GM21786 (cell line): ENCODE measurements around the gene EFNA5.
"Not testable (repeated sequence)": the region's sequence is repeated elsewhere in the genome, so short reads cannot be mapped to it uniquely, and the experiment has no call there.

ENCODE experiments used
- ATAC-seq: cut with Tn5 transposase; IDR thresholded peaks from one replicate; pipeline ENCODE4 v1.9.1; 2021; ENCODE audit not compliant: unreplicated experiment

Gene EFNA5

DNA sequence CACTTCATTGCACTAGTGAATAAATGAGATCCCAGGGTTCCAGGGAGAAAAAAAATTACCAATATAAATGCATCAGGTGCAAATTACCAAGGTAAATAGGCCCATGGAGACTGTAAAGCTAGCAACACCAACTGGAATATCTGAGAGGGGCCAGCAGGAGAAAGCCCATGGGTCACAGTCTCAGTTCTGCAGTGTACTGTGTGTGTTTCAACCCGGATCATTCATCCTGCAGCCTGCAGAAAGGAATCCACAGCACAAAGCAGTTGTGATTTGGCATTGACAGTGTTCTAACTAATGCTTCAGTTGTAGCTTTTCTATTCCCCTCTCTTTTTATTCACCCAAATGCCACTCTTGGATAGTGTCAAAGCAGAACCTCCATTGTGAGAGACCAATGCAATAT is 171.0 kb downstream of the EFNA5 start:
- no peak for ATAC-seq

DNA sequence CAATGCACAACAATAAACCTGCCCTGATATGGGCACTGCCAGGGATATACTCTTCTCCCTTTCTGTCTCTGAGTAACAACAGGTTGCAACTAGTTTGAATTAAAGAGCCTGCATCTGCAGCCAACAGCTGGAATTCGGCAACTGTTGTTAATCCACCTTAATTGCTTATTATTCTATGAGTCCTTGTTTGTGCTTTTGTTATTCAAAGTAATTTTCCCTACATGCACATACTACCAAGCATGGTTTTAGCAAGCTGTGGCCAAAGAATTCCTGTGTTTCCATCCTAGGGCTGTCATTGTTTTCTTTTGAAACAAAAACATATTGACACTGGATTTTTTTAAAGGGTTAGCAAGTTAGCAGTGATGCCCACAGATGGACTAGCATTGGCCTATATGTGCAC is 171.5 kb downstream of the EFNA5 start:
- no peak for ATAC-seq

DNA sequence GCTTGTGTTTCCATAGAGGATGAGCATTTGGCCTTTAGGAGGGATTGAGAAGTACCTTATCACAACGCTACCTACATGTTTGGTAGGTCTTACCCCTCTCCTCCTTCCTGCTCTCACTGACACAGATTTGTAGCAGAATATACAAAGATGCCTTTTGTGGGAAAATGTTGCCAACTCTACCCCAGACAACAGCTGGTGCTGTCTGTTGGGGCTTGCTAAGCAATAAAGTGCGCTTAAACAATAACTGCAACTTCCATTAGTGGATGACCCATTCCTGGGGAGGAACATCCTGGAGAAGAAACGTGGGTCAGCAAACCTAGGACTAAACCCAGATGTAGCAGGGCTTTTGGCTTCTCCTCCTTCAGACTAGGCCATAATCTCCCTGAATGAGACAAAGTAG is 174.3 kb downstream of the EFNA5 start:
- no peak for ATAC-seq

- not testable (repeated sequence) for ATAC-seq
Measured at GRCh38 chr5:107494129-107494528, 176.6 kb downstream of the EFNA5 start.

- no peak for ATAC-seq
Measured at GRCh38 chr5:107487056-107487542, 183.6 kb downstream of the EFNA5 start.

DNA sequence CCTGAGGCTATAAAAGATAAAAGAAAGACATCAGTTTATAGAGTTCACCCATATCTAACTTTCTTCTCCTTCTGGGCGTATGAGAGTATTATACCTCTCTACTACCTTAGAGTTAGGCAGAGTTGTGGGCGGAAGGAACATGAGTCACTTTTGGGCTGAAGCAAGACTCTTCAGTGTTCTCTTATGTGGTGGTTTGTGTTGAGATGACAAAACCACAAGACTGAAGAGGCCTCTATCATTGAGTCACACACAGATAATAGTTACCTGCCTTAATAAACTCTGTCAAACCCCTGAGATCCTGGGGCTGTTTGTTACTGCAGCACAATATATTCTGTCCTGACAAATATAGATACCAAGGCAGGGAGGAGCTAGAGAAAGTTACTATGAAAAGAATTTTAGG is 184.2 kb downstream of the EFNA5 start:
- ATAC-seq: peak; percentile 39

DNA sequence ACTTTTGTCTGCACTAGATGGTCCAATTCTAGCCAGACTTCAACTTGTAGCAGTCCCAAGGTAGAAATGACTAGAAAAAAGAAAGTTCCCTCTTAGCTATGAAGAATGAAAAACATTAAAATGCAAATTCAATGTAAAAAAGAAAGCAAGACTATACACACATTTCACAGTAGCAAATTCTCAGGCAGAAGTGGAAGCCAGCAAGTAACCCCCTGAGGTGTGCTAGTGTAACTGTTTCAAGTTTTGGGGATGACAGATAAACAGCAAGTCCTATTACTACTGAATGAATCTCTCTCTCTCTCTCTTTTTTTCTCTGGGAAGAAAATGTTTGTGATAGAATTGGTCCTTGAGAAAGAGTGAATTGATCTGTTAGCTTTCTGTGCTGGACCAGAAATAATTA is 185.6 kb downstream of the EFNA5 start:
- peak; percentile 70 for ATAC-seq

DNA sequence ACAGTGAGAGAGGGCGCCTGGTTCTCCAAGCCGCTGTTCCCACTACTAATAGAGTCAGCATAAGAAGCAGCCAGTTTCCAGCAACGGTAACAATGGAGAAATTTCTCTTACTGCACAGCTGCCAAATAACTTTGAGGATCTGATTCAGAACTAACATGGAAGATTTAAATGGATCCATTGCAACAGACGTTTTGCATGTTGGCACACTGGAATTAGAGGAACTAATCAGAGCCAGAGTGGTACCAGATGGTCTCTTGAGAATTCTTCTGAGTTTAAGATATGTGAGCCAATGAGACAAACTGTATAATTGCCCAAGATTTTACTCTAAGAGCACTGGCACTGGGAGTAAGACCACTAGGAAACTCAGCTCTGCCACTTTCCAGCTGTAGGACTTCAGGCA is 186.5 kb downstream of the EFNA5 start:
- no peak for ATAC-seq

DNA sequence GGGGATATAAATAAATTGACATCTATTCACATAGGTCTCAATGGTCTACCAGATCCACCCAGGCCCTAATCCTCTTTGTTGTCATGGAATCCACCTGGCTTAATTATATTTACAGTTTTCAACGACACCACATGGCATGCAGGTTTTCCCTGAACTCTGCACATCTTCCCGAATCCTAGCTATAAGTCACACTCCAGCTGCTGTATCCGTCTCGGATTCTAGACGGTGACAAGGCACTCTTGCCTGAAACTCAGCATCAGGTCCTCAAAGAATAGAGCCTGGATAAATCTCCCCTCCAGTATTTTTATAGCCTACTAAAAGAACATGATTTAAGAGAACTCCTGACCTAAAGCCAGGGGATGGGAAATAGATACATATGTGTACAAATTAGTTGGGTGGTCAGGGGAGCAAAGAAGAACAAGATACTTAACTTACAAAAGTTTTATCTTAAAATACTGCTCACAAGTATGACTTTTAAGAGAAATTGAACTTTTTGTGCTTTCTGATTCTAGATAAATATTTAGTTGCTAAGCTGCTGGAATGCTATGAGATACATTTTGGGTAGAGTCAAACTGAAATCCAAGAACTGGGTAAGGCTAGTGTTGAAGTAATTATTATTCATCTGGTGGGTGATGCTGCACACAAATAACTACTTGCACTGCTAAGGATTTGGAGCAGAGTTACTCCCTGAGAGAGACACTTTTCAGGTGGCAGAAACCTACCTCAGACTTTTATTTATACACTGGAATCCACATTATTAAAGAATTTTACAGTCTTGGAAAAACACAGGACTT is 187.3 kb downstream of the EFNA5 start:
- ATAC-seq: no peak

DNA sequence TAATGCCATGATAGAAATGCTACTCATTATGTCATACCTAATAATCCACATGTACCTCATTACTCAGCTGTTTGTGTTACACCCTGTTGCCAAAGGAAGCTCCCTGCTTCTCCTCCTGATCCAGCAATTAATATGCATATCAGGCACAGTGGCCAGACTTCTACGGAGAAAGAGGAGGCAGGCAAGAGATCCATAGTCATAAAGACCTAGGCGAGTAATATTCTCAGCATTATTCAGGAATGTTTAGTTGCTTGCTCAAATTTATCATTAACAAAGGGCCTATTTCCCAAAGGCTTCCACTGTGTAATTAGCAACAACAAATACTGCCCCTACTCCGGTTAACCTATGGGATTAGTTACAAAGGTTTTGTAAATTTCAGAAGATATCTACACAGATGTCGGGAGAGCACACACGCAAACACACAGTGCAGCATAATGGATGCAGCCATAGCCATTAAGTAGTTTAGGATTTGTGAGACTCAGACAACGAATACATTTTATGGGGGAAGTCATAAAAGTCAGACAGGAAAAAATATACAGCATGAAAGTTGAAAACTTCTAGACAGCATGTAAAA is 192.6 kb downstream of the EFNA5 start:
- no peak for ATAC-seq

DNA sequence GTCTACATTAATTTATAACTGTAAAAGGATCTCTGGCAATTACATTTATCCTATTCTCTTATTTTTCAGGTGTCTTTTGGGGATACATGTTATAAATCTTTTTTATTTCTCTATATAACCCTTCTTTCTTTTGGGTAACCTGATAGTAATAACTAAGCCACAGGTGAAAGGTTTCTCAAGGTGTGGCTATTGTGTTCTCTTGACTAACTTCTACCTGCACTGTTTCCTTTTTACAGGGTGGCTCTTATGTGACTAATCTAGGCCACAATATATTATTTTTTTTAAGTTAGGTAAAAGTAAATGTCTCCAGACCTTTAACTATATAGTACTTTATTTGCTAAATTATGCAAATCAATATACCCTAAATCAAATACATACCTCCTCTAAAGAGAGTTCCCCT is 193.2 kb downstream of the EFNA5 start:
- ATAC-seq: no peak

- peak; percentile 78 for ATAC-seq
Measured at GRCh38 chr5:107476783-107477182, 194.0 kb downstream of the EFNA5 start.

DNA sequence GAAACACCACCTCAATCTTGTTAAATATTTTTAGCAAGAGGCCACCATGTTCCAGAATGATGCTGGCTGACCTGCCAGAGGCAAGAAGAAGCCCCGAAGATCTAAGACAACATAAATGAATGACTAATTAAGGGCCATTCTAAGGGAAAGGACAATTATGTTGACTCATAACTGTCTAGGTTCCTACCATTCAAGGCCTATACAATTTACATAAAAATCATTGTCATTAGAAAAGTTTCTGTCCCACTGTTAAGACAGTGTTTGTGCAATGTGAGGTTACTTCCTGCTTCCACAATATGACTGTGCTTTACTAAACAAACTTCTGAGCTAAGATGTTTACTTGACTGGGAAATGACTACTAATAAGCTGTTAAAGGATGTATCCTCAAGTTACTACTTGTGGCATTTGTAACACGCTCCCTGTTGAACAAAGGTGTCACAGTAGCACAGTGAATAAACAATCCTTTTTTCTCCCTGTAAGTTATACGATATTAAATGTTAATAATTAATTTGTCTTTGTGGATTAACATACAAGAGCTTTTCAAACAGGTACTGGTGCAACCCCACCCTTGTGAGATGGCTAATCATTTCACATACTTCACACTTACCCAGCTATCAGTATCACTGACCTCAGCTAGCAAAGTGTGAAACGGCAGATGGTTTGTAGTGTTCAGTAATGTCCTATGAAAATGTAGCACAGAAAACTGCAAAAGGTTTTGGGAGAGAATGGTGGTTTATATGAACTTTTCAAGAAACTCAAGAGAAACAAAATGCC is 195.8 kb downstream of the EFNA5 start:
- ATAC-seq: peak; percentile 72

DNA sequence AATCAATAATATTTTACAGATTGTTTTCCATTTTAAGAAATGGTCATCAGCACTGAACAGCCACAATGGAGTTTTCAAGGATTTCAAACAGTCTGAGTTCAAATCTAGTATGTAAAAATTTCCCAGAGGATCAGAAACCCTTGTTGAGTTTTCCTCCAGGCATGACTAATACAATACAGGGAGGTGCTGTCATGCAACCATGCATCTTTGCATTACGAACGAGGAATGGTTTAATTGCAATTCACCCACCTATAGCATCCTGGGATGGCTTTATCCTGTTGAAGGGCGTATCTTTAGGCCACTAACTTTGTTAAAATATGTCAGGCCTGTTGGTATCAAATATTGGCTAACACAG is 196.4 kb downstream of the EFNA5 start:
- ATAC-seq: no peak

DNA sequence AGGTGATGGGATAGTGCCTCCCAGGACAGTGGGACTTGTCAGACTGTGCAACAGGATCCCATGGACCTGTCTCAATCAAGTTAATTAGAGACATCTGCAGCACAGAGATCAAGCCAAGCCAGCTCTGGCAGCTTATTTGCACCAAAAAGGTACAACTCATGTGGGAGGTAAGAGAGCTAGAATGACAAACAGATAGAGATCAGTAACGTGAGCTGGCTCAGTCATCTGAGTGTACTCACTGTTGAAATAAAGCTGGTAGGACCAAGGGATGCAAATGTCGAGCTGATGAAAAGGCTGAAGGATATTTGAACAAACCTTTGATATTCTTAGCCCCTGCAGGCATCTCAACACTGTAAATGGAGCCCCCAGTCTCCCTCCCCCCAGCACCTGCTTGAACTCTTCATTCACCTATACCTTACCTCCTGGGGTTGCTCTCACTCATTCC is 198.1 kb downstream of the EFNA5 start:
- no peak for ATAC-seq

- ATAC-seq: no peak
Measured at GRCh38 chr5:107470295-107470582, 200.5 kb downstream of the EFNA5 start.

DNA sequence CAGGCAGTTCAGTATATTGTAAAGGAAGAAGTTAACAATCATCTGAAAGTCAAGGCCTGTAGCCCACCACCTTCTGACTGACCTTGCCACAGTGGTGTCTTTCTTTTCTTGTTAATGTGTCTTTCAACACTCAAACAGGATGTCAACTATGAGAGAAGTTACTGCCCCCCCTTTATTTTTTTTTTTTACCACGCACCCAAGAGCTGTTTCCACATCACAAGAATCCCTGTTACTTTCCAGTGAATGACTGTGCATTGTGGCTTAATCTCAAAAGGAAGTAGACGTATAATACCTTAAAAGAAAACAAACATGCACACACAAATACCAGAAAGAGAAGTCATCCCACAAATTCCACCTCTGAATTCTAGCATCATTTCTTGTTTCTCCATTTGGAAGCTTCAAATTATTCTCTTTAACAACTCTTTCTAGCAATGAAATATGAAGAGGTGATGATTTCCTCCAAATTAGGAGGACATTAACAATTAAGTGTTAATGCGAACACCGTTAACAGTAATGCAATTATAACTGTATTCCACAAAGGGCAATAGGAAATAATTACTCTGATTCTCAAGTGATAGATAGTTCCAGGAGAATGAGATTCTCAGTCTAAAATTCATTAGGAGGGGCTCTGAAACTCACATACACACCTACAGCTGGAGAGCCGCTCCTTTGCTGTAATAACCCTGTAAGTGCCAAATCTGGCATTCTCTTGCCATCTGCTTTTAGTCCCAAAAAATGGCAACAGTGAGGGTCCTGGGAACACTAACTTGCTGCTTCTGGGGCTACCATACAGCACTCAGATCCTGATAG is 201.0 kb downstream of the EFNA5 start:
- ATAC-seq: no peak

DNA sequence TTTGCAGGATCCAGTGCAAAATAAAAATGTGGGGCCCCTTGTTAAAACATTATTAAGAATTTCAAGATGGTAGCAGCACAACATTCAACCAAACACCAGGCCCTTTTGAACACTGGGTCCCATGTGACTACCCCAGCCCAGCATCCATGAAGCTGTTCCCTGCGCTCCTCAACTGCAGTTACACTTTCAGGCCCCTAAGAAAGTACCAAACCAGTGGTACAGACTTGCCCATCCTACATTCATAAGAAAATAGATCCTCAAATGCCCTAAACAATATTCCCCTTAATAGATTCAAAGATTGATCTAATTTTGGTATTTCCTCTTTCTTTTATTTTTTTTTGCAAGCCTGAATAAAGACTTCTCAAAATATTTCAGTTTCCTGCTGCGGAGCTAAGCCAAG is 201.7 kb downstream of the EFNA5 start:
- no peak for ATAC-seq

- no peak for ATAC-seq
Measured at GRCh38 chr5:107468276-107468675, 202.5 kb downstream of the EFNA5 start.

GRCh38 chr5:107467137-107467932 is 203.4 kb downstream of the EFNA5 start:
- no peak for ATAC-seq
